SU-DHL-6 (cell line): ENCODE data around the gene TMEM221.

Source experiments
- H2AFZ ChIP-seq: fragments of 200-600 bp; sonication (generic); 2 replicates; pipeline ENCODE4 v1.6.1; 2014; ENCODE audit warnings: low read depth, mild to moderate bottlenecking, moderate library complexity, mixed read lengths, antibody characterized with exemption, low read length; ENCODE audit not compliant: severe bottlenecking
- H3F3A ChIP-seq: fragments of 200-600 bp; shearing (Covaris generic); 2 replicates; pipeline ENCODE4 v1.6.0; 2016; ENCODE audit warnings: antibody characterized with exemption, mild to moderate bottlenecking; ENCODE audit not compliant: insufficient read depth
- H3K27ac ChIP-seq: fragments of 200-600 bp; sonication (generic); 2 replicates; pipeline ENCODE4 v1.5.1; 2016; ENCODE audit warnings: low read depth, mild to moderate bottlenecking, low read length, moderate library complexity, mixed read lengths
- H3K27me3 ChIP-seq: fragments of 200-600 bp; sonication (generic), shearing (Covaris generic); 2 replicates; pipeline ENCODE4 v1.6.0; 2014; ENCODE audit warnings: mild to moderate bottlenecking, low read length
- H3K36me3 ChIP-seq: fragments of 200-600 bp; sonication (generic); 2 replicates; pipeline ENCODE4 v1.6.1; 2014; ENCODE audit warnings: mild to moderate bottlenecking, low read length, mixed read lengths
- H3K4me2 ChIP-seq: fragments of 300-600, 200-600 bp; shearing (Covaris generic), sonication (generic); 2 replicates; pipeline ENCODE4 v1.6.0; 2014; ENCODE audit warnings: low read length, low read depth, mild to moderate bottlenecking; ENCODE audit not compliant: poor library complexity, severe bottlenecking
- H3K4me3 ChIP-seq: fragments of 200-600 bp; sonication (generic); 2 replicates; pipeline ENCODE4 v1.5.1; 2014; ENCODE audit warnings: antibody characterized with exemption, low read length, mild to moderate bottlenecking, mixed read lengths; ENCODE audit not compliant: insufficient read depth, poor library complexity, severe bottlenecking
- H3K79me2 ChIP-seq: fragments of 200-600 bp; sonication (generic); 2 replicates; pipeline ENCODE4 v1.6.1; 2014; ENCODE audit warnings: mild to moderate bottlenecking, low read length, moderate library complexity; ENCODE audit not compliant: insufficient read depth
- H3K9ac ChIP-seq: fragments of 200-600 bp; sonication (generic); 2 replicates; pipeline ENCODE4 v1.7.0; 2014; ENCODE audit warnings: mild to moderate bottlenecking, low read length
- H3K9me2 ChIP-seq: fragments of 200-600 bp; sonication (generic); replicated peaks from 2 replicates; pipeline ENCODE4 v1.6.1; 2014; ENCODE audit warnings: low read length; ENCODE audit not compliant: insufficient read depth
- H3K9me3 ChIP-seq: fragments of 200-600 bp; sonication (generic); 2 replicates; pipeline ENCODE4 v1.6.1; 2014; ENCODE audit warnings: low read length, mixed read lengths; ENCODE audit not compliant: insufficient read depth
- H4K20me1 ChIP-seq: fragments of 200-600 bp; sonication (generic); 2 replicates; pipeline ENCODE4 v1.6.1; 2014; ENCODE audit warnings: low read depth, mild to moderate bottlenecking, antibody characterized with exemption, low read length, moderate library complexity, mixed read lengths
- EZH2phosphoT487 ChIP-seq: fragments of 200-600 bp; sonication (generic), shearing (Covaris generic); conservative IDR thresholded peaks from 2 replicates; pipeline ENCODE4 v1.6.1; 2018; ENCODE audit warnings: mild to moderate bottlenecking, antibody characterized with exemption, low read length, moderate library complexity, mixed read lengths
- TF ChIP-seq, protein P1 (sequence below): fragments of 200-600 bp; sonication (generic); IDR thresholded peaks from one replicate; pipeline ENCODE4 v1.5.1; 2017; ENCODE audit warnings: antibody characterized with exemption, mild to moderate bottlenecking, low read length, moderate library complexity; ENCODE audit not compliant: insufficient read depth, poor library complexity, severe bottlenecking

TMEM221 gene

DNA sequence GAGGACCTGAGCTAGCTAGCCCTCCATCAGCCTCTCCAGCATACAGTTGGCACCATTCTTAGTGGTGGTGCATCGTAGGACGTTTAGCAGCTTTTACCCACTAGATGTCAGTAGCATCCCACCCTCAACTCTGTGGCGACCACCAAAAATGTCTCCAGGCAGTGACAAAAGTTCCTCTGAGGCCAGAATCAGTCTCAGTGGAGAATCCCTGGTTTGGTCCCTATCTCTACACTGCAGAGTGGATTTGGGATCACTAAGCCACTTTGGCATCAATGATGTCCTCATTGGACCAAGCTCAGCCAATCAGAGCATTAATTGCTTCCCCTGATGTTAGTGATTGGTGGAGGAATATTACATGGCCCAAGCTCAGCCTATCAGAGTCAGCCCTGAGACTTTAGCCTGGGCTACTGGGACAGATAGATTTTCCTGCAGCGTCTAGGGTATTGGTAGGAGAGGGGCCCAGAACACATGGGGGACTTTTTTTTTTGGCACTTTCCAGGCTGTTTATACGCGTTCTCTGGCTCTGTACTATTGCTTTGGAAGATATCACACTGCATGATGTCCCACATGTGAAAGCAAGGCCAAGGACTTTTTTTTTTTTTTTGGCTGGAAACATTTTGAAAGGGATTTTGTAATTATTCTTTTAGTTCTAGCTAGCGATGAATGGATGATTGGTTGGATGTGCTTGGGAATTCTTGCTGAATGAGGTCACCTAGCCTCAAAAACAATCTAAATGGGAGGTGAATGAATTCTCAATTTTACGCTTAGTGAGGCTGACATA, 7.0 kb downstream of the TMEM221 start:
- H4K20me1 ChIP-seq = no peaks in the 10 kb centered on the region
- no peaks in the 10 kb centered on the region for H3K79me2 ChIP-seq
- H3K4me2 ChIP-seq = no peak overlapping the region
- no peak overlapping the region for H3K27ac ChIP-seq
- H3K27me3 ChIP-seq = no peaks in the 10 kb centered on the region
- no peak overlapping the region for H3K9ac ChIP-seq
- no peaks in the 10 kb centered on the region for H3K9me2 ChIP-seq
- no peak overlapping the region for H2AFZ ChIP-seq
- TF ChIP-seq EZH2phosphoT487 = no peak
- TF ChIP-seq, protein P1, sequence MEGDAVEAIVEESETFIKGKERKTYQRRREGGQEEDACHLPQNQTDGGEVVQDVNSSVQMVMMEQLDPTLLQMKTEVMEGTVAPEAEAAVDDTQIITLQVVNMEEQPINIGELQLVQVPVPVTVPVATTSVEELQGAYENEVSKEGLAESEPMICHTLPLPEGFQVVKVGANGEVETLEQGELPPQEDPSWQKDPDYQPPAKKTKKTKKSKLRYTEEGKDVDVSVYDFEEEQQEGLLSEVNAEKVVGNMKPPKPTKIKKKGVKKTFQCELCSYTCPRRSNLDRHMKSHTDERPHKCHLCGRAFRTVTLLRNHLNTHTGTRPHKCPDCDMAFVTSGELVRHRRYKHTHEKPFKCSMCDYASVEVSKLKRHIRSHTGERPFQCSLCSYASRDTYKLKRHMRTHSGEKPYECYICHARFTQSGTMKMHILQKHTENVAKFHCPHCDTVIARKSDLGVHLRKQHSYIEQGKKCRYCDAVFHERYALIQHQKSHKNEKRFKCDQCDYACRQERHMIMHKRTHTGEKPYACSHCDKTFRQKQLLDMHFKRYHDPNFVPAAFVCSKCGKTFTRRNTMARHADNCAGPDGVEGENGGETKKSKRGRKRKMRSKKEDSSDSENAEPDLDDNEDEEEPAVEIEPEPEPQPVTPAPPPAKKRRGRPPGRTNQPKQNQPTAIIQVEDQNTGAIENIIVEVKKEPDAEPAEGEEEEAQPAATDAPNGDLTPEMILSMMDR = peak; percentile 53
- H3K36me3 ChIP-seq = no peaks in the 10 kb centered on the region
- H3K4me3 ChIP-seq = no peak overlapping the region
- no peaks in the 10 kb centered on the region for H3F3A ChIP-seq
- no peaks in the 10 kb centered on the region for H3K9me3 ChIP-seq

DNA sequence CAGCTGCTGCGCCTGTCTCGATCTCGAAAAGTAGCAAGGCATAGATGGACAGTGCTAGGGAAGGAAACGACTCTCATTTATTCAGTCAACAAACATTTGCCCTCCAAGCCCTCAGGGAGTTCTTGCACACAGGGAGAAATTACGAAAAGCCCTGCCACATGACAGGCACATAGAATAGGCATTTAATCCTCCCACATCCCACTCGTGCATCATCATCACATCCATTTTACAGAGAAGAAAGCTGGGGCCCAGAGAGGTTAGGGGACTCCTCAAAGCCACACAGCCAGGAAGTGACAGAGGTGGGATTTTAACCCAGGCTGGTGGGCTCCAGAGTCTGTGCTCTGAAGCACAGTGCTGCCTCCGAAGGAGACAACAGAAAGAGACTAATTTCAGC, 11.6 kb downstream of the TMEM221 start:
- TF ChIP-seq, protein P1 = no peak
- no peak for TF ChIP-seq EZH2phosphoT487
- no peaks in the 10 kb centered on the region for H4K20me1 ChIP-seq

DNA sequence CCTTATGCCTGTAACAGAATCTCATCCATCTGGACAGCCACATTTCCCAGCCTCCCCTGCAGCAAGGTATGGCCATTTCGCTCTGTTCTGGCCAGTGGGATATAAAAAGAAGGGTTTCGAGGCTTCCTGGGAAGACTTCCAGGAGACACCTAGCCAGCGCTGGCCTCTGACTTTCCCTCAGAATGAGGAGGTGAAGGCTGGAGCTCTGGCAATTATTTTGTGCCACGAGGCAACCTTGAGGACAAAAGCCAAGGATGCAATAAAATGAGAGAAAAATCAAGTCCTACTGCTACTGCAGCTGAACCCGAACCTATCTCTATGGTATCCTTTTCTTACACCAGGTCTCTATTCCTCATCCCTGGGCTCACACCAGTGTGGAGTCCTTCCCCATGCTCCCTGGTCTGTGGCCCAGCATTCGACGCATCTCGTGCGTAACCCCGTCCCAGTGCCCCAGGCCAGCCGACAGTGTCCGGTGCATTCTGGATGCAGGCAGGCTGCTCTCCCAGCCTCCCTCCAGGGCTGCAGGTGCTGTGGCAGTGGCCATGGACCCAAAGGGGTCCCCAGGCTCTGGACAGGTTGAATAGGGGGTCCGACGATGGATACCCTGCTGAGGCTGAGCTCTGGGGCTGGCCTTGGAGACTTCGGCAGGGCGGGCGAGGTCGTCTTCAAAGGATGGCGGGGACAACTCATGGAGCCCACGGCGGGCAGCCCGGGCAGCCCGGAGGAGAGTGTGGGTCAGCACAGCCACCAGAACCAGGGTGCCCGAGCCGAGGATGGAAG, 12.2 kb downstream of the TMEM221 start:
- Histone ChIP-seq H3K4me3 (no peak overlapping the region), H3F3A (no peaks in the 10 kb centered on the region), H3K27me3 (no peaks in the 10 kb centered on the region), H3K79me2 (no peaks in the 10 kb centered on the region), H3K4me2 (no peak overlapping the region), H3K27ac (no peak overlapping the region), H3K36me3 (no peaks in the 10 kb centered on the region), H3K9me2 (no peaks in the 10 kb centered on the region), H3K9me3 (no peaks in the 10 kb centered on the region), H3K9ac (no peak overlapping the region), H2AFZ (no peak overlapping the region), H4K20me1 (no peaks in the 10 kb centered on the region)
- TF ChIP-seq, protein P1 = no peak
- TF ChIP-seq EZH2phosphoT487 = no peak

More for the DNA sequence above, 11.6 kb downstream of the TMEM221 start:
- Histone ChIP-seq H3K27me3 (no peaks in the 10 kb centered on the region), H3K27ac (no peak overlapping the region), H3K9me2 (no peaks in the 10 kb centered on the region), H2AFZ (no peak overlapping the region), H3K36me3 (no peaks in the 10 kb centered on the region), H3K79me2 (no peaks in the 10 kb centered on the region), H3K9ac (no peak overlapping the region), H3K9me3 (no peaks in the 10 kb centered on the region), H3K4me3 (no peak overlapping the region), H3F3A (no peaks in the 10 kb centered on the region), H3K4me2 (no peak overlapping the region)
